IPS DF 6.9 (cell line): ENCODE results near the gene SLC16A5.
A peak's percentile ranks its signal among the peaks of the same experiment; 100 is the strongest.
"Not testable (repeated sequence)": the region's sequence is repeated elsewhere in the genome, so short reads cannot be mapped to it uniquely, and the experiment has no call there.

Experiments
- DNase-seq: peaks from one replicate; pipeline ENCODE4 v3.0.0-alpha.2; 2013; ENCODE audit warnings: low read depth, low spot score
- H3K27ac ChIP-seq: one replicate; pipeline ENCODE4 v1.5.1; 2013; ENCODE audit warnings: low read length, control low read depth
- H3K27me3 ChIP-seq: 2 replicates; pipeline ENCODE4 v1.6.1; 2013; ENCODE audit warnings: mild to moderate bottlenecking, low read length; ENCODE audit not compliant: control insufficient read depth, insufficient read depth
- H3K36me3 ChIP-seq: 2 replicates; pipeline ENCODE4 v1.6.1; 2013; ENCODE audit warnings: low read length; ENCODE audit not compliant: control insufficient read depth, insufficient read depth
- H3K4me1 ChIP-seq: 2 replicates; pipeline ENCODE4 v1.6.1; 2013; ENCODE audit warnings: low read length; ENCODE audit not compliant: control insufficient read depth, insufficient read depth
- H3K4me3 ChIP-seq: 2 replicates; pipeline ENCODE4 v1.5.1; 2013; ENCODE audit warnings: mild to moderate bottlenecking, low read length
- H3K9me3 ChIP-seq: 2 replicates; pipeline ENCODE4 v1.6.1; 2013; ENCODE audit warnings: low read length, inconsistent platforms; ENCODE audit not compliant: control insufficient read depth, insufficient read depth
- WGBS: extraction: QIAGEN DNeasy Blood & Tissue Kit; methylation state at CpG from one replicate; pipeline ENCODE4 v1.1.7; 2013; ENCODE audit warnings: mixed read lengths, missing lambda C conversion rate; ENCODE audit not compliant: insufficient read length, insufficient coverage; 5-methylcytosine and 5-hydroxymethylcytosine counted together

The SLC16A5 gene

DNA sequence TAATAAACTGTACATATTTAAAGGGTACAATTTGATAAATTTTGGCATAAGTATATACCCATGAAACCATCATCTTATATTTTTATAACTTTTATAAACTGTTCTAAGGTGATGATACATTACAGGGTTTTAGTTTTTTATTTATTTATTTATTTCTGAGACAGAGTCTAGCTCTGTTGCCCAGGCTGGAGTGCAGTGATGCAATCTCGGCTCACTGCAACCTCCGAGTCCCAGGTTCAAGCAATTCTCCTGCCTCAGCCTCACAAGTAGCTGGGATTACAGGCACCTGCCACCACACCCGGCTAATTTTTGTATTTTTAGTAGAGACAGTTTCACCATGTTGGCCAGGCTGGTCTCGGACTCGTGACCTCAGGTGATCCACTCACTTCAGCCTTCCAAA lies 40.2 kb downstream of the SLC16A5 start:
- not testable (repeated sequence) for H3K27ac ChIP-seq, H3K4me3 ChIP-seq, H3K9me3 ChIP-seq, H3K4me1 ChIP-seq, DNase-seq, H3K27me3 ChIP-seq
- H3K36me3 ChIP-seq, result peaks cover 12% of the 10 kb centered on the region
- no CpG with 5 or more reads among the region's 5 CpGs for WGBS

DNA sequence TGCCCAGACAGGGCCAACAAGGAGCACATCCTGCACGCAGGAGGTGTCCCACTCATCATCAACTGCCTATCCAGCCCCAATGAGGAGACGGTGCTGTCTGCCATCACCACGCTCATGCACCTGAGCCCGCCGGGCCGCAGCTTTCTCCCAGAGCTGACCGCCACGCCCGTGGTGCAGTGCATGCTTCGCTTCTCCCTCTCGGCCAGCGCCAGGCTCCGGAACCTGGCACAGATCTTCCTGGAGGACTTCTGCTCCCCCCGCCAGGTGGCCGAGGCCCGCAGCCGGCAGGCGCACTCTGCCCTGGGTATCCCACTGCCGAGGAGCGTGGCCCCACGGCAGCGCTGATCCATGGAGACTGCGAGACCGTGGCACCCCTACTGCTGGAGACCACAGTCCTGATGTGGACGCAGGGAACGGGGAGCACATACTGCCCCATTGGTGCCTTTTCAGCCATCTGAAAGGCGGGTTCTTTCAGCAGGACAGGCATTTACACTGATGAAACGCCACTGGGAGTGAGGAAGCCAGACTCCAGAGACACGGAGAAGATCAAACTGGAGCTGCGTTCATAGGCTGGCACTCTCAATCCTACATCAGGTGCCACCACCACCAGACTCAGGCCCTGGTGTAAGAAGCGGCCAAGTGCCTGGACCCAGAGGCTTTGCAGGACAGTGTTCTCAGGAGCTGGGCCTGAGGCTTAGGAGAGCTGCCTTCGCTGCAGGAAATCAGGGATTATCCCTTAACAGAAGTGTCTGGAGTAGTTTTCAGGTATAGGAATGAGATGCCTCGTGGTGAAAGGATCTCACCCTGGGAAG lies 41.1 kb downstream of the SLC16A5 start:
- H3K27ac ChIP-seq, result no peak overlapping the region
- no peaks in the 10 kb centered on the region for H3K9me3 ChIP-seq
- H3K36me3 ChIP-seq, result peaks cover 12% of the 10 kb centered on the region
- no CpG with 5 or more reads among the region's 33 CpGs for WGBS
- DNase-seq, result no peak
- H3K27me3 ChIP-seq, result no peaks in the 10 kb centered on the region
- H3K4me3 ChIP-seq, result no peak overlapping the region
- peaks cover 1% of the 10 kb centered on the region; the same call in 1 of the 2 replicates for H3K4me1 ChIP-seq

DNA sequence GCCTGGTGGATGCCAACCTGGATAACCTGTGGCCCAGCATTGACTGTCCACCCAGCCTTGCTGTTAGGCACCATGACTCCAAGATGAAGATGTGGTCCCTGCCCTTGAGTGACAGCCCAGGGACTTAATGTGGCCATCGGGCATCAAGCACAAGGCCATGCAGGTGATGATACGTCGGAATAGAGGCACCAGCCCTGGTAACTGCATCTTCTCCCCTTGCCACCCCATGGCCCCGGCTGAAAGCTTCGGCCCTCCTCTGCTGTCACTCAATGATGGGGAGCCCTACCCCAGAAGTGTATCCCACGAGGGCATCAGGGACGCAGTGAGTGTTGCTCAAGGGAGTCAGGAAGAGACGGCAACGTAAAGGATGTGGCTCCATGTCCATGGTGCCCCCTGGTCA lies 41.8 kb downstream of the SLC16A5 start:
- Histone ChIP-seq H3K4me1 (peaks cover 1% of the 10 kb centered on the region; the same call in 1 of the 2 replicates), H3K4me3 (no peak overlapping the region), H3K9me3 (no peaks in the 10 kb centered on the region), H3K27me3 (no peaks in the 10 kb centered on the region), H3K36me3 (peaks cover 12% of the 10 kb centered on the region), H3K27ac (no peak overlapping the region)
- no peak for DNase-seq
- WGBS, result no CpG with 5 or more reads among the region's 9 CpGs

DNA sequence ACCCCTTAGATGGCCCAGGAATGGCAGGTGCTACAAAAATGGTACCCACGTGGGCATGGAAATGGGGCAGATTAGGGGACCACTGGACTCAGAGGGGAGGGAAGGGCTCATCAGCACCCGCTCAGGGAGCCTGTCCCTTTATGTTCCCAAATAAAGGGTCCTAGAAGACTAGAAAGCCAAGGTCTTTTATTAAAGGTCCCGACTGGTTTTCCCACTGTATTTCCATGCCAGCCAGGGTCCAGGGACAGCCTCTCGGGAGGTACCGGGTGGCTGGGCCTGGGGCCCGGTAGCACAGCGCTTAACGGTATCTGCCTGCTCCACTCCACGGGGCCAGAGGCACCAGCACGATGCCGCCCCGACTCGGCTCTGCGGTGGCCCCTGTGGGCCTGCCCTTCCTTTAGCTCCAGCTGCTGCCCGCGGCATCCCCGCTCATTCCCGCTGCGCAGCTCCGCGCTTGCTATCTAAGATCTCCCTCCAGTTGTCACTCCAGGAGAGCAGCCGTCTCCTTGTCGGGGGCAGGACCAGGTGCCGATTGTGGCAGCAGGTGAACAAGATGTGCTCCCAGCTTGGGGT lies 42.4 kb downstream of the SLC16A5 start:
- Histone ChIP-seq H3K9me3 (no peaks in the 10 kb centered on the region), H3K4me1 (peaks cover 1% of the 10 kb centered on the region; the same call in 1 of the 2 replicates), H3K36me3 (peaks cover 12% of the 10 kb centered on the region), H3K27ac (no peak overlapping the region), H3K4me3 (no peak overlapping the region; the same call in 1 of the 2 replicates), H3K27me3 (no peaks in the 10 kb centered on the region)
- WGBS, result no CpG with 5 or more reads among the region's 24 CpGs
- no peak for DNase-seq

DNA sequence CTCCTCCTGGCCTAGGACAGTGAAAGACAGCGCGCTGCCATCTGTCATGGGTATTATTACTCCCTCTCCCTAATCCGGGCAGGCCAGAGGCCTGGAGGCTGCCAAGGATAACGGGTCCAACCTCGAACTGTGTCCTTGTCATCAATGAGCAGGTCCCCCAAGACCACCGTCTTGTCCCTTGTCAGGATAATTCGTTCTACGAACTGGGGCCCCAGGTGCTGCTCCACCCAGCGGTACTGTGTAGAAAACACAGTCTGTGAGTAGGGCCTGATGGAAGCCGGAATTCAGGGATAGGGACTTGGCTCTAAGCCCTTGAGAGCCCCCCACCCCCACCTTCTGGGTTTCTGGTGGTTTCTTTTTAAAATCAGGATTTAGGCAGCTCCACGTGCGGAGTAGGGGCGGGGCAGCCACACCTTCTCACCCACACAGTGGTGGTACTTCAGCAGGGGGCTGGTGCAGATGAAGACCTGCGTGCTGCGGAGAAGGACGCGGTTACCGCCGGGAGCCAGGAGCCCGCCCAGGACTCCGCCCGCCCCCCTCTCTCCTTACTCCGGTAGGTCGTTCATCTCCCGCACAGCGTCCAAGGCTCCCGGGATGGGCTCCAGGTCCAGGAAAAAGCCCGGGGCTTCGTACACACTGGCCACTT lies 43.0 kb downstream of the SLC16A5 start:
- DNase-seq, result no peak
- Histone ChIP-seq H3K27ac (no peak overlapping the region), H3K4me3 (peak overlapping the region; percentile 75), H3K36me3 (peaks cover 12% of the 10 kb centered on the region), H3K4me1 (peaks cover under 1% of the 10 kb centered on the region; the same call in 1 of the 2 replicates), H3K27me3 (no peaks in the 10 kb centered on the region), H3K9me3 (no peaks in the 10 kb centered on the region)
- no CpG with 5 or more reads among the region's 29 CpGs for WGBS

DNA sequence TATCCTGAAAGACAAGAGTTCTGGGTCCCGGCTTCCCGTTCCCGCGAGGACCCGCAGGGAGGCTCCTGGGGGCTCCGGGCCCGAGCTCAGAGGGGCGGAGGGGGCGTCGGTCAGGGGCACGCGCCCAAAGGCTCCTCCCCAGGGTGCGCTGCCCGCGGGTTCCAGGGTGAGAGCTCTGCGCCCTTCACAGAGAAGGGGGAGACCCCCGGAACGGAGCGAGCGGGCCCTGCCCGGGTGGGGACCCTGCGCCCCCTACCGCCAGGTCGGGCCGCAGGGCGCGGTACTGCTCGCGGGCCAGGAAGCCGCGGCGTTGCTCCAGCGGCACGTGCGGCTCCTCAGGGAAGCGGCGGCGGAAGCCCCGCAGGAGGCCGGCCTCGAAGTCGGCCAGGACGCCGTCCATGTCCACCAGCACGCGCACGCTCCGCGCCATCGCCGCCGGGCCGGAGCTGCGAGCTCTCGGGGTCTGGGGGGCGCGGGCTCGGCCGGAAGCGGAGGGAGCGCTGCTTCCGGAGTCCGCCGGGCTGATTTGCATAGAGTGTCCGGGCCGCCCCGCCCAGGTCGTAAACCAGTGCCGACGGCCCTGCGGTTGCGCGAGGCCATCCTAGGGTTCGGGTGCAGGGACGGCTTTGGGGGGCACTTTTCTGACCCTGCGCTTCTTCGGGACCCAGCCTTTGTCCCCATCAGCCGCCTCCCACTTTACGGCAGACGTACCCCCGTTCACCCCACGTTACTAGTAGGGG lies 43.7 kb downstream of the SLC16A5 start, which contains the start of gene NT5C:
Gene NT5C, minus strand, starts transcription at position 465 of the 740 bp plus-strand sequence. Its CDS starts 35 bp downstream, at position 430.
- Histone ChIP-seq H3K4me1 (no peaks in the 10 kb centered on the region; the same call in 1 of the 2 replicates), H3K4me3 (peak within 1 kb of the TSS; percentile 75), H3K27ac (no peak within 1 kb of the TSS), H3K27me3 (no peaks in the 10 kb centered on the region), H3K9me3 (no peaks in the 10 kb centered on the region), H3K36me3 (peaks cover 15% of the 10 kb centered on the region)
- DNase-seq, result no peak
- WGBS, result no CpG with 5 or more reads among the region's 82 CpGs

DNA sequence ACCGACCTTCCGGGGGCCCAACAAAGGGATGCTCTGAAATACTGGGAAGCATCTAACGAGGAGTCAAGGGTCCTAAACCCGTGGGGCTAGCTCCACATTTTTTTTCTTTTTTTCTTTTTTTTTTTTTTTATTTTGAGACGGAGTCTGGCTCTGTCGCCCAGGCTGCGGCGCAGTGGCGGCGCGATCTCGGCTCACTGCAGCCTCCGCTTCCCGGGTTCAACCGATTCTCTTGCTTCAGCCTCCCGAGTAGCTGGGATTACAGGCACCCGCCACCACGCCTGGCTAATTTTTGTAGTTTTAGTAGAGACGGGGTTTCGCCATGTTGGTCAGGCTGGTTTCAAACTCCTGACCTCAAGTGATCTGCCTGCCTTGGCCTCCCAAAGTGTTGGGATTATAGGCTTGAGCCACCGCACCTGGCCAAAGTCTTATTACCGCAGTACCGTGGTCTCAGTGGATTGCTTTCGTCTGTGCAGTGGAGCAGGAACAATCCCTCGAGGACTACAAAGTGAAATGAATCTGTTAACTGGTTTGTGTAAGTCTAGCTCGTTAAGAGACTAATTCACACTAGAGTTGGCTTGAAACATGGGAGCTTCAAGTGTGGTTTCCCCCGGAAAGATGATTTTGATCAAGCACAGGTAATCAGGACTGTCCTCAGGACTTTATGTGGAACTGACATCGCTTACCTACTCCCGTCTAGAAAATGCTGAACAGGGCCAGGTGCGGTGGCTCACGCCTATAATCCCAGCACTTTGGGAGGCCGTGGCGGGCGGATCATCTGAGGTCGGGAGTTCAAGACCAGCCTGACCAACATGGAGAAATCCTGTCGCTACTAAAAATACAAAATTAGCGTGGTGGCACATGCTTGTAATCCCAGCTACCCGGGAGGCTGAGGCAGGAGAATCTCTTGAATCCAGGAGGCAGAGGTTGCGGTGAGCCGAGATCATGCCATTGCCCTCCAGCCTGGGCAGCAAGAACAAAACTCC lies 44.6 kb downstream of the SLC16A5 start:
- Histone ChIP-seq H3K4me3 (peak overlapping the region; percentile 75; the same call in 1 of the 2 replicates), H3K36me3 (peaks cover 15% of the 10 kb centered on the region)
- DNase-seq, H3K9me3 ChIP-seq, H3K27me3 ChIP-seq, H3K27ac ChIP-seq, H3K4me1 ChIP-seq: not testable (repeated sequence)
- WGBS, result no CpG with 5 or more reads among the region's 40 CpGs

DNA sequence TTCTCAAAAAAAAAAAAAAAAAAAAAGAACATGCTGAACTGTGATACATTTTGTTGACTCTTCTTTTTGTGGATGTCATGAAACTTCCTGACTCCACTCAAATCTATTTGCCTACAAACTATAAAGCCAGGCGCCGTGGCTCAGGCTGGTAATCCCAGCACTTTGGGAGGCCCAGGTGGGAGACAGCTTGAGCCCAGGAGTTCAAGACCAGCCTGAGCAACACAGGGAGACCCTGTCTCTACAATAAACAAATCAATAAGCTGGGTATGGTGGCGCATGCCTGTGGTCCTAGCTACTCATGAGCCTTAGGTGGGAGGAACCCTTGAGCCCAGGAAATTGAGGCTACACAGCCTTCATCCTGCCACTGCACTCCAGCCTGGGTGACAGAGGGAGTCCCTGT lies 45.2 kb downstream of the SLC16A5 start:
- Histone ChIP-seq H3K27me3 (no peaks in the 10 kb centered on the region), H3K36me3 (peaks cover 18% of the 10 kb centered on the region), H3K4me3 (no peak overlapping the region), H3K4me1 (no peaks in the 10 kb centered on the region; the same call in 1 of the 2 replicates), H3K27ac (no peak overlapping the region), H3K9me3 (no peaks in the 10 kb centered on the region)
- no CpG with 5 or more reads among the region's 3 CpGs for WGBS
- no peak for DNase-seq

DNA sequence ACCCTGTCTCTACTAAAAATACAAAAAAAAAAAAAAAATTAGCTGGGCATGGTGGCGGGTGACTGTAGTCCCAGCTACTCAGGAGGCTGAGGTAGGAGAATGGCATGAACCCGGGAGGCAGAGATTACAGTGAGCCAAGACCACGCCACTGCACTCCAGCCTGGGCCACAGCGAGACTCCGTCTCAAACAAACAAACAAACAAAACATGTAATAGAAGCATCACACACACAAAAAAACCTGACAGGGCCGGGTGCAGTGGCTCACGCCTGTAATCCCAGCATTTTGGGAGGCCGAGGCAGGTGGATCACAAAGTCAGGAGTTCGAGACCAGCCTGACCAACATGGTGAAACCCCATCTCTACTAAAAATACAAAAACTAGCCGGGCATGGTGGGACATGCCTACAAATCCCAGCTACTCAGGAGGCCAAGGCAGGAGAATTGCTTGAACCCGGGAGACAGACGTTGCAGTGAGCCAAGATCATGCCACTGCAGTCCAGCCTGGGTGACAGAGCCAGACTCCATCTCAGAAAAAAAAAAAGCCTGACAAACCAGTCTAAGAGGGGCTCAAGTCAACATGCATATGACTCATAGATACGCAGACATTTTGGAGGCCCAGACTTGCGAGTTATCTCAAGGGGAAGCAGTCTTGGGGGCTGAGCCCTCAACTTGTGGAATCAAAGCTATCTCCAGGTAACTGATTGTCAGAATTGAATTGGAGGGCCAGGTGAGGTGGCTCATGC lies 46.0 kb downstream of the SLC16A5 start:
- not testable (repeated sequence) for H3K27ac ChIP-seq, DNase-seq, H3K27me3 ChIP-seq, H3K9me3 ChIP-seq, H3K4me3 ChIP-seq, H3K4me1 ChIP-seq
- no CpG with 5 or more reads among the region's 14 CpGs for WGBS
- H3K36me3 ChIP-seq, result peaks cover 20% of the 10 kb centered on the region
